GM23338 (cell line): Measurements from ENCODE around the gene SP2. TPM values are rescaled to one million over a fixed set of nuclear protein-coding genes. Genes with fewer than 3 reads are reported as not detected.
A peak's percentile ranks its signal among the peaks of the same experiment; 100 is the strongest.

Experiments
- ATAC-seq: fragments of 200-7000 bp; cut with Tn5 transposase; 3 replicates; pipeline ENCODE4 v1.9.1; 2020
- DNase-seq: peaks from one replicate; pipeline ENCODE4 v3.0.0-alpha.2; 2015; ENCODE audit warnings: low spot score
- H2AFZ ChIP-seq: fragments of 200-600 bp; sonication (generic); 2 replicates; pipeline ENCODE4 v1.8.0; 2016; ENCODE audit warnings: antibody characterized with exemption, mild to moderate bottlenecking, moderate library complexity
- H3F3A ChIP-seq: fragments of 200-600 bp; sonication (generic); replicated peaks from 2 replicates; pipeline ENCODE4 v1.8.0; 2017; ENCODE audit warnings: antibody characterized with exemption, mixed run types, low read depth
- H3K27ac ChIP-seq: fragments of 200-600 bp; sonication (generic); 2 replicates; pipeline ENCODE4 v1.6.1; 2016; ENCODE audit warnings: low read depth
- H3K27me3 ChIP-seq: fragments of 200-600 bp; sonication (generic); 2 replicates; pipeline ENCODE4 v1.8.0; 2016; ENCODE audit warnings: mild to moderate bottlenecking, mixed run types, moderate library complexity; ENCODE audit not compliant: insufficient read depth
- H3K36me3 ChIP-seq: fragments of 200-600 bp; sonication (generic); 2 replicates; pipeline ENCODE4 v1.8.0; 2016; ENCODE audit warnings: mild to moderate bottlenecking; ENCODE audit not compliant: insufficient read depth
- H3K4me1 ChIP-seq: fragments of 200-600 bp; sonication (generic); 2 replicates; pipeline ENCODE4 v1.8.0; 2016; ENCODE audit warnings: mild to moderate bottlenecking, moderate library complexity; ENCODE audit not compliant: insufficient read depth
- H3K4me2 ChIP-seq: fragments of 200-600 bp; sonication (generic); 2 replicates; pipeline ENCODE4 v1.7.1; 2017; ENCODE audit warnings: mixed run types
- H3K4me3 ChIP-seq: fragments of 200-600 bp; sonication (generic); 2 replicates; pipeline ENCODE4 v1.6.1; 2016; ENCODE audit warnings: mixed run types
- H3K79me2 ChIP-seq: fragments of 200-600 bp; sonication (generic); replicated peaks from 2 replicates; pipeline ENCODE4 v1.8.0; 2017; ENCODE audit warnings: mild to moderate bottlenecking; ENCODE audit not compliant: insufficient read depth
- H3K9me2 ChIP-seq: fragments of 200-600 bp; sonication (generic); 2 replicates; pipeline ENCODE4 v1.8.0; 2017; ENCODE audit not compliant: insufficient read depth
- H4K20me1 ChIP-seq: fragments of 200-600 bp; sonication (generic); replicated peaks from 2 replicates; pipeline ENCODE4 v1.8.0; 2017; ENCODE audit warnings: mild to moderate bottlenecking; ENCODE audit not compliant: insufficient read depth
- H3K27ac Mint-ChIP-seq: 2 replicates; pipeline ENCODE4 v1.8.0; 2020; ENCODE audit warnings: inconsistent platforms, mild to moderate bottlenecking, moderate library complexity, mixed read lengths
- H3K27me3 Mint-ChIP-seq: 3 replicates; pipeline ENCODE4 v1.8.0; 2022; ENCODE audit warnings: low read depth, mild to moderate bottlenecking, moderate library complexity, mixed read lengths, inconsistent platforms; ENCODE audit not compliant: insufficient read depth, poor library complexity
- H3K36me3 Mint-ChIP-seq: 3 replicates; pipeline ENCODE4 v1.8.0; 2021; ENCODE audit warnings: low read depth, mild to moderate bottlenecking, inconsistent platforms, moderate library complexity, mixed read lengths
- H3K4me1 Mint-ChIP-seq: 3 replicates; pipeline ENCODE4 v1.8.0; 2020; ENCODE audit warnings: mild to moderate bottlenecking, inconsistent platforms, mixed read lengths
- H3K4me3 Mint-ChIP-seq: 3 replicates; pipeline ENCODE4 v1.8.0; 2021; ENCODE audit warnings: moderate library complexity, mild to moderate bottlenecking, inconsistent platforms, mixed read lengths
- H3K9me3 Mint-ChIP-seq: 3 replicates; pipeline ENCODE4 v1.8.0; 2020; ENCODE audit warnings: moderate library complexity, mild to moderate bottlenecking, inconsistent platforms, mixed read lengths
- EZH2 ChIP-seq: fragments of 200-600 bp; sonication (generic); IDR thresholded peaks from one replicate; pipeline ENCODE4 v1.8.0; 2017; ENCODE audit warnings: antibody characterized with exemption, mild to moderate bottlenecking, low read depth; ENCODE audit not compliant: unreplicated experiment
- EZH2phosphoT487 ChIP-seq: fragments of 200-600 bp; sonication (generic); IDR thresholded peaks from one replicate; pipeline ENCODE4 v1.8.1; 2018; ENCODE audit warnings: antibody characterized with exemption; ENCODE audit not compliant: unreplicated experiment
- JUNB ChIP-seq: IDR thresholded peaks from one replicate; pipeline ENCODE4 v1.6.1; 2016; ENCODE audit warnings: antibody characterized with exemption; ENCODE audit not compliant: unreplicated experiment
- NANOG ChIP-seq: IDR thresholded peaks from 2 replicates; pipeline ENCODE4 v1.6.1; 2016; ENCODE audit warnings: antibody characterized with exemption, borderline replicate concordance
- POLR2AphosphoS5 ChIP-seq: IDR thresholded peaks from 2 replicates; pipeline ENCODE4 v1.6.1; 2016; ENCODE audit warnings: antibody characterized with exemption, low read depth
- ZNF114 ChIP-seq: fragments of 250-450 bp; sonication (Bioruptor Pico); IDR thresholded peaks from 2 replicates; pipeline ENCODE4 v1.5.0; 2020; ENCODE audit warnings: mild to moderate bottlenecking, moderate library complexity
- ZNF331 ChIP-seq: fragments of 250-450 bp; sonication (Bioruptor Pico); IDR thresholded peaks from 2 replicates; pipeline ENCODE4 v1.5.0; 2020; ENCODE audit warnings: low read depth, mild to moderate bottlenecking, moderate library complexity
- polyA plus RNA-seq: library from polyadenylated mRNA; unstranded; fragments of >200 nt; fragmentation: Nextera tagmentation; extraction: Ambion mirVana; gene quantifications from 2 replicates; pipeline ENCODE4 v1.2.1, GENCODE V29; 2016
- total RNA-seq: library from RNA; depleted of rRNA; stranded (reverse); fragments of >200 nt; shearing (Covaris generic); gene quantifications from 2 replicates; pipeline ENCODE4 v1.2.3, GENCODE V29; 2014
- TF ChIP-seq, protein P1 (sequence below), 2 experiments: fragments of 200-600 bp in 1 of 2; sonication (generic) in 1 of 2; conservative IDR thresholded peaks; 2 replicates each; pipeline versions ENCODE4 v1.5.1 to v1.6.1; 2016 to 2017; ENCODE audit warnings: antibody characterized with exemption in 2 of 2, low read depth in 2 of 2, mild to moderate bottlenecking in 2 of 2, moderate library complexity in 1 of 2
- TF ChIP-seq, protein P2 (sequence below): IDR thresholded peaks from 2 replicates; pipeline ENCODE4 v1.6.1; 2016; ENCODE audit warnings: antibody characterized with exemption
- TF ChIP-seq, protein P3 (sequence below): IDR thresholded peaks from one replicate; pipeline ENCODE4 v1.6.1; 2018; ENCODE audit warnings: antibody characterized with exemption; ENCODE audit not compliant: unreplicated experiment

The SP2 gene
- total and polyA plus RNA-seq, 2 experiments from 2014 or later, result 6.0 to 12.9 TPM

- Mint-ChIP-seq H3K27ac (no peak overlapping the region), H3K27me3 (peaks cover 6% of the 10 kb centered on the region), H3K4me3 (peak overlapping the region; percentile 63; the same call in 1 of the 3 replicates), H3K9me3 (no peaks in the 10 kb centered on the region), H3K36me3 (peaks cover 2% of the 10 kb centered on the region; the same call in 2 of the 3 replicates), H3K4me1 (peaks cover 19% of the 10 kb centered on the region)
- peak overlapping the region; percentile 74 for H3K4me2 ChIP-seq
- H3K27ac ChIP-seq, result no peak overlapping the region
- H3K27me3 ChIP-seq, result no peaks in the 10 kb centered on the region
- H3K9me2 ChIP-seq, result no peaks in the 10 kb centered on the region
- peak overlapping the region; percentile 92 for H2AFZ ChIP-seq
- H4K20me1 ChIP-seq, result no peaks in the 10 kb centered on the region
- peak; percentile 17 for DNase-seq
- no peaks in the 10 kb centered on the region for H3K36me3 ChIP-seq
- TF ChIP-seq, protein P1, sequence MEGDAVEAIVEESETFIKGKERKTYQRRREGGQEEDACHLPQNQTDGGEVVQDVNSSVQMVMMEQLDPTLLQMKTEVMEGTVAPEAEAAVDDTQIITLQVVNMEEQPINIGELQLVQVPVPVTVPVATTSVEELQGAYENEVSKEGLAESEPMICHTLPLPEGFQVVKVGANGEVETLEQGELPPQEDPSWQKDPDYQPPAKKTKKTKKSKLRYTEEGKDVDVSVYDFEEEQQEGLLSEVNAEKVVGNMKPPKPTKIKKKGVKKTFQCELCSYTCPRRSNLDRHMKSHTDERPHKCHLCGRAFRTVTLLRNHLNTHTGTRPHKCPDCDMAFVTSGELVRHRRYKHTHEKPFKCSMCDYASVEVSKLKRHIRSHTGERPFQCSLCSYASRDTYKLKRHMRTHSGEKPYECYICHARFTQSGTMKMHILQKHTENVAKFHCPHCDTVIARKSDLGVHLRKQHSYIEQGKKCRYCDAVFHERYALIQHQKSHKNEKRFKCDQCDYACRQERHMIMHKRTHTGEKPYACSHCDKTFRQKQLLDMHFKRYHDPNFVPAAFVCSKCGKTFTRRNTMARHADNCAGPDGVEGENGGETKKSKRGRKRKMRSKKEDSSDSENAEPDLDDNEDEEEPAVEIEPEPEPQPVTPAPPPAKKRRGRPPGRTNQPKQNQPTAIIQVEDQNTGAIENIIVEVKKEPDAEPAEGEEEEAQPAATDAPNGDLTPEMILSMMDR (conservative IDR thresholded peaks at IDR 0.05; ENCODE audit: low read depth in 2 of 2), result no peak
- TF ChIP-seq ZNF114 (CRISPR knock-in tag) (no peak), EZH2 (no peak), EZH2phosphoT487 (no peak)
- TF ChIP-seq, protein P2, sequence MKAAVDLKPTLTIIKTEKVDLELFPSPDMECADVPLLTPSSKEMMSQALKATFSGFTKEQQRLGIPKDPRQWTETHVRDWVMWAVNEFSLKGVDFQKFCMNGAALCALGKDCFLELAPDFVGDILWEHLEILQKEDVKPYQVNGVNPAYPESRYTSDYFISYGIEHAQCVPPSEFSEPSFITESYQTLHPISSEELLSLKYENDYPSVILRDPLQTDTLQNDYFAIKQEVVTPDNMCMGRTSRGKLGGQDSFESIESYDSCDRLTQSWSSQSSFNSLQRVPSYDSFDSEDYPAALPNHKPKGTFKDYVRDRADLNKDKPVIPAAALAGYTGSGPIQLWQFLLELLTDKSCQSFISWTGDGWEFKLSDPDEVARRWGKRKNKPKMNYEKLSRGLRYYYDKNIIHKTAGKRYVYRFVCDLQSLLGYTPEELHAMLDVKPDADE, result no peak
- TF ChIP-seq, protein P3, sequence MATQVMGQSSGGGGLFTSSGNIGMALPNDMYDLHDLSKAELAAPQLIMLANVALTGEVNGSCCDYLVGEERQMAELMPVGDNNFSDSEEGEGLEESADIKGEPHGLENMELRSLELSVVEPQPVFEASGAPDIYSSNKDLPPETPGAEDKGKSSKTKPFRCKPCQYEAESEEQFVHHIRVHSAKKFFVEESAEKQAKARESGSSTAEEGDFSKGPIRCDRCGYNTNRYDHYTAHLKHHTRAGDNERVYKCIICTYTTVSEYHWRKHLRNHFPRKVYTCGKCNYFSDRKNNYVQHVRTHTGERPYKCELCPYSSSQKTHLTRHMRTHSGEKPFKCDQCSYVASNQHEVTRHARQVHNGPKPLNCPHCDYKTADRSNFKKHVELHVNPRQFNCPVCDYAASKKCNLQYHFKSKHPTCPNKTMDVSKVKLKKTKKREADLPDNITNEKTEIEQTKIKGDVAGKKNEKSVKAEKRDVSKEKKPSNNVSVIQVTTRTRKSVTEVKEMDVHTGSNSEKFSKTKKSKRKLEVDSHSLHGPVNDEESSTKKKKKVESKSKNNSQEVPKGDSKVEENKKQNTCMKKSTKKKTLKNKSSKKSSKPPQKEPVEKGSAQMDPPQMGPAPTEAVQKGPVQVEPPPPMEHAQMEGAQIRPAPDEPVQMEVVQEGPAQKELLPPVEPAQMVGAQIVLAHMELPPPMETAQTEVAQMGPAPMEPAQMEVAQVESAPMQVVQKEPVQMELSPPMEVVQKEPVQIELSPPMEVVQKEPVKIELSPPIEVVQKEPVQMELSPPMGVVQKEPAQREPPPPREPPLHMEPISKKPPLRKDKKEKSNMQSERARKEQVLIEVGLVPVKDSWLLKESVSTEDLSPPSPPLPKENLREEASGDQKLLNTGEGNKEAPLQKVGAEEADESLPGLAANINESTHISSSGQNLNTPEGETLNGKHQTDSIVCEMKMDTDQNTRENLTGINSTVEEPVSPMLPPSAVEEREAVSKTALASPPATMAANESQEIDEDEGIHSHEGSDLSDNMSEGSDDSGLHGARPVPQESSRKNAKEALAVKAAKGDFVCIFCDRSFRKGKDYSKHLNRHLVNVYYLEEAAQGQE, result no peak
- ATAC-seq, result no peak
- H3K4me1 ChIP-seq, result 0 out of 2 replicates have a peak, but pooled peaks cover 5% of the 10 kb centered on the region
- H3K79me2 ChIP-seq, result no peaks in the 10 kb centered on the region
- no peak overlapping the region for H3K4me3 ChIP-seq
- peaks cover 2% of the 10 kb centered on the region; the same call in 1 of the 2 replicates for H3F3A ChIP-seq
Measured at GRCh38 chr17:47949946-47950345, 53.9 kb downstream of the SP2 start.

- Mint-ChIP-seq H3K36me3 (no peaks in the 10 kb centered on the region; the same call in 1 of the 3 replicates), H3K9me3 (no peaks in the 10 kb centered on the region), H3K4me1 (peaks cover 19% of the 10 kb centered on the region), H3K27me3 (peaks cover 4% of the 10 kb centered on the region), H3K27ac (no peak overlapping the region), H3K4me3 (no peak overlapping the region)
- H3K4me3 ChIP-seq, result no peak overlapping the region
- H3F3A ChIP-seq, result peaks cover 2% of the 10 kb centered on the region; the same call in 1 of the 2 replicates
- H3K27me3 ChIP-seq, result no peaks in the 10 kb centered on the region
- H3K27ac ChIP-seq, result no peak overlapping the region
- ATAC-seq, result no peak
- DNase-seq, result no peak
- no peaks in the 10 kb centered on the region for H3K9me2 ChIP-seq
- no peaks in the 10 kb centered on the region for H3K36me3 ChIP-seq
- H2AFZ ChIP-seq, result no peak overlapping the region
- H4K20me1 ChIP-seq, result no peaks in the 10 kb centered on the region
- 0 out of 2 replicates have a peak, but pooled peaks cover 5% of the 10 kb centered on the region for H3K4me1 ChIP-seq
- no peak overlapping the region for H3K4me2 ChIP-seq
- no peaks in the 10 kb centered on the region for H3K79me2 ChIP-seq
- TF ChIP-seq NANOG (no peak), POLR2AphosphoS5 (no peak), JUNB (no peak), EZH2 (no peak), ZNF331 (CRISPR knock-in tag) (no peak), EZH2phosphoT487 (no peak)
Measured at GRCh38 chr17:47950448-47950847, 54.4 kb downstream of the SP2 start.
